Measurements from ENCODE around the gene PRDM2. TPM values are rescaled to one million over a fixed set of nuclear protein-coding genes. Genes with fewer than 3 reads are reported as not detected.

The PRDM2 gene
- total RNA-seq, 1 donor from 2014 or later, result 44.3 TPM

- Mint-ChIP-seq H3K9me3 (ENCODE audit: low read depth) (no peaks in the 10 kb centered on the region), H3K27ac (no peak overlapping the region), H3K4me1 (ENCODE audit: low read depth) (no peaks in the 10 kb centered on the region), H3K36me3 (ENCODE audit: insufficient read depth) (no peaks in the 10 kb centered on the region), H3K27me3 (no peaks in the 10 kb centered on the region), H3K4me3 (ENCODE audit: low read depth) (no peak overlapping the region)
- TF ChIP-seq CTCF (IDR thresholded peaks at IDR 0.05; ENCODE audit: unreplicated experiment), result no peak
- no peak for DNase-seq (ENCODE audit: low spot score, unreplicated experiment)
Observed at GRCh38 chr1:13802782-13803545, 103.0 kb downstream of the PRDM2 start.

GRCh38 chr1:13803546-13804239, 103.7 kb downstream of the PRDM2 start:
- Mint-ChIP-seq H3K4me3 (ENCODE audit: low read depth) (no peak overlapping the region), H3K27ac (peak overlapping the region; percentile 46), H3K9me3 (ENCODE audit: low read depth) (no peaks in the 10 kb centered on the region), H3K27me3 (no peaks in the 10 kb centered on the region), H3K4me1 (ENCODE audit: low read depth) (no peaks in the 10 kb centered on the region), H3K36me3 (ENCODE audit: insufficient read depth) (no peaks in the 10 kb centered on the region)
- no peak for DNase-seq (ENCODE audit: low spot score, unreplicated experiment)
- no peak for TF ChIP-seq CTCF (IDR thresholded peaks at IDR 0.05; ENCODE audit: unreplicated experiment)

- H3K36me3 Mint-ChIP-seq (ENCODE audit: insufficient read depth), result no peaks in the 10 kb centered on the region
- H3K27me3 Mint-ChIP-seq, result no peaks in the 10 kb centered on the region
- H3K4me1 Mint-ChIP-seq (ENCODE audit: low read depth), result no peaks in the 10 kb centered on the region
- no peak overlapping the region for H3K27ac Mint-ChIP-seq
- no peak overlapping the region for H3K4me3 Mint-ChIP-seq (ENCODE audit: low read depth)
- TF ChIP-seq CTCF (IDR thresholded peaks at IDR 0.05; ENCODE audit: unreplicated experiment), result no peak
- no peaks in the 10 kb centered on the region for H3K9me3 Mint-ChIP-seq (ENCODE audit: low read depth)
- DNase-seq (ENCODE audit: low spot score, unreplicated experiment), result no peak
Observed at GRCh38 chr1:13804240-13804633, 104.2 kb downstream of the PRDM2 start.

GRCh38 chr1:13805431-13805830, 105.4 kb downstream of the PRDM2 start:
- H3K4me3 Mint-ChIP-seq (ENCODE audit: low read depth), result no peak overlapping the region
- no peaks in the 10 kb centered on the region for H3K9me3 Mint-ChIP-seq (ENCODE audit: low read depth)
- H3K27me3 Mint-ChIP-seq, result no peaks in the 10 kb centered on the region
- no peaks in the 10 kb centered on the region for H3K36me3 Mint-ChIP-seq (ENCODE audit: insufficient read depth)
- DNase-seq (ENCODE audit: low spot score, unreplicated experiment), result no peak
- H3K27ac Mint-ChIP-seq, result no peak overlapping the region
- no peak for TF ChIP-seq CTCF (IDR thresholded peaks at IDR 0.05; ENCODE audit: unreplicated experiment)
- no peaks in the 10 kb centered on the region for H3K4me1 Mint-ChIP-seq (ENCODE audit: low read depth)

GRCh38 chr1:13806108-13806507, 106.1 kb downstream of the PRDM2 start:
- no peak for TF ChIP-seq CTCF (IDR thresholded peaks at IDR 0.05; ENCODE audit: unreplicated experiment)
- H3K4me3 Mint-ChIP-seq (ENCODE audit: low read depth), result no peak overlapping the region
- no peak for DNase-seq (ENCODE audit: low spot score, unreplicated experiment)
- H3K9me3 Mint-ChIP-seq (ENCODE audit: low read depth), result no peaks in the 10 kb centered on the region
- no peak overlapping the region for H3K27ac Mint-ChIP-seq
- H3K36me3 Mint-ChIP-seq (ENCODE audit: insufficient read depth), result no peaks in the 10 kb centered on the region
- H3K4me1 Mint-ChIP-seq (ENCODE audit: low read depth), result no peaks in the 10 kb centered on the region
- H3K27me3 Mint-ChIP-seq, result no peaks in the 10 kb centered on the region
